Measurements from ENCODE around the gene OBSCN.
"Not testable (repeated sequence)": the region's sequence is repeated elsewhere in the genome, so short reads cannot be mapped to it uniquely, and the experiment has no call there.

Gene OBSCN

DNA sequence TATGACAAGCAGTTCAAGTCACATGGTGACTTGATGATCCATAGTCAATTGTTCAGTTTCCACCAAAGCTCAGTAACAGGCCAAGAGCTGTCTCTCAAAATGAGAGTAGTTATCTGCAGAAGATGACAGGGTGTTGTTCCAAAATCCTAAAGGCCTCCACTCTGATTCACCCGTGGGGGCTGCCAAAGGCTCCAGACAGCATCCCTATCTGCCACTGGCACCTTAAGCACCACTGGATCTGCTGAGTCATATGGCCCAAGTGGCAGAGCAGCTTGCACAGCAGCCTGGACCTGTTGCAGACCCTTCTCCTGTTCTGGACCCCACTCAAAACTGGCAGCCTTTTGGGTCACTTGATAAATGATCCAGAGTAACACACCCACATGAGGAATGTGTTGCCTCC lies 44.6 kb downstream of the OBSCN start:
- not testable (repeated sequence) for DNase-seq (ENCODE audit: low read depth in 2 of 3, low spot score in 1 of 3)

- no peak for DNase-seq (ENCODE audit: low read depth in 2 of 3, low spot score in 1 of 3)
These were observed 49.0 kb downstream of the OBSCN start for GRCh38 chr1:228256626-228257375.

DNA sequence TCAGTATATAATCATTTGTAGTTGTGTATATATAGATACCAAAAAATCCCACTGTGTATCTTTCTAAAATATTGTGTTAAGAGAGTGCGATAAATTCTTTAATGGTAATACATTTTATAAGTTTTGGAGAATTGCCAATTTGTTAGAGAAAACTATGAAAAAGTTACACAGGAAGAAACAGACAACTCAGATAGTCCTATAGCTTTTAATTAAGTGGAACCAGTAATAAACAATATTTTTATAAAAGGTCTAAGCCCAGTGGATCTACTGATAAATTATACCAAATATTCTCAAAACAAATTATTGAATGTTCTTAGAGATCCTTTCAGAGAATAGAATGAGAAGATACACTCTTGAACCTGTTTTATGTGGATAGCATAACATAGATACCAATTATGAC lies 50.6 kb downstream of the OBSCN start:
- DNase-seq (ENCODE audit: low read depth in 2 of 3, low spot score in 1 of 3) = no peak

- DNase-seq (ENCODE audit: low read depth in 2 of 3, low spot score in 1 of 3) = no peak
These were observed 51.6 kb downstream of the OBSCN start for GRCh38 chr1:228259368-228259894.

GRCh38 chr1:228259951-228260350 lies 52.1 kb downstream of the OBSCN start:
- no peak for DNase-seq (ENCODE audit: low read depth in 2 of 3, low spot score in 1 of 3)

- DNase-seq (ENCODE audit: low read depth in 2 of 3, low spot score in 1 of 3) = no peak
These were observed 53.9 kb downstream of the OBSCN start for GRCh38 chr1:228261706-228262105.

DNA sequence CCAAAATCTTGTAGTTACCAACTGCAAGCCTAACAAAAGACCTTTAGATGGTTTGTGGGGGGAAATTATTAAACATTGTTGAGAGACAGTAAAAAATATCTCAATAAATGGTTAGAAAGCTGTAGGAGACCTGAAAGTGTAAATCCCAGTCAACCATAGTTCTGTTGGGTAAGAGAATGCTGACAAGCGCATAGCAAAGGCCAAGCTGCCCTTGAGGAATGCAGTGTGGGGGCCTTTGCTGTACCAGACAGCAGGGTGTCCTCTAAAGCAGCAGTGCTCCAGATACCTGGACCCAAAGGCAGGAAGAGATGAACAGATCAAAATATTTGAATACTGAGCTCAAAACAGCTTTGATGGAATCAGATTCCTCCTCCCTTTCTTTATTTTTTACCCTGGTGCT lies 54.6 kb downstream of the OBSCN start:
- no peak for DNase-seq (ENCODE audit: low read depth in 2 of 3, low spot score in 1 of 3)

DNA sequence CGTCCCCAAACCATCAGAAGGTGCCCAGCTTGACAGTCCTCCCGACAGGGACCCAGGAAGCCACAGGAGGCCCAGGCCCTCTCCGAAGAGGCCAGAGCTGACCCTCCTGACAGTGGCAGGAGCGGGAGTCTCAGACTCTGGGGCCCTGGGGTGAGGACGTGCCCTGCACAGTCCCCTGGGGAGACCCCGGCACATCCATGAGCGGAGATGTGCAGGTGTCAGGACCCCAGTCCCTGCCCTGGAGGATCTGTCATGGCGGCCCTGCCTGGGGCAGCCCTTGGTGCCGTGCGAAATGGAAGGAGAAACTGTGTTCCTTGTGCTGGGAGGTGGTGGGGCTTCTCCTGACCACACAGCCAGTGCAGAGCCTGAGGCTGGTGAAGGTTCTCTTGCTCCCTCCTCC lies 55.8 kb downstream of the OBSCN start:
- no peak for DNase-seq (ENCODE audit: low read depth in 2 of 3, low spot score in 1 of 3)

GRCh38 chr1:228264090-228264829 lies 56.4 kb downstream of the OBSCN start:
- DNase-seq (ENCODE audit: low read depth in 2 of 3, low spot score in 1 of 3) = no peak

- no peak for DNase-seq (ENCODE audit: low read depth in 2 of 3, low spot score in 1 of 3)
These were observed 57.3 kb downstream of the OBSCN start for GRCh38 chr1:228265167-228265566.

DNA sequence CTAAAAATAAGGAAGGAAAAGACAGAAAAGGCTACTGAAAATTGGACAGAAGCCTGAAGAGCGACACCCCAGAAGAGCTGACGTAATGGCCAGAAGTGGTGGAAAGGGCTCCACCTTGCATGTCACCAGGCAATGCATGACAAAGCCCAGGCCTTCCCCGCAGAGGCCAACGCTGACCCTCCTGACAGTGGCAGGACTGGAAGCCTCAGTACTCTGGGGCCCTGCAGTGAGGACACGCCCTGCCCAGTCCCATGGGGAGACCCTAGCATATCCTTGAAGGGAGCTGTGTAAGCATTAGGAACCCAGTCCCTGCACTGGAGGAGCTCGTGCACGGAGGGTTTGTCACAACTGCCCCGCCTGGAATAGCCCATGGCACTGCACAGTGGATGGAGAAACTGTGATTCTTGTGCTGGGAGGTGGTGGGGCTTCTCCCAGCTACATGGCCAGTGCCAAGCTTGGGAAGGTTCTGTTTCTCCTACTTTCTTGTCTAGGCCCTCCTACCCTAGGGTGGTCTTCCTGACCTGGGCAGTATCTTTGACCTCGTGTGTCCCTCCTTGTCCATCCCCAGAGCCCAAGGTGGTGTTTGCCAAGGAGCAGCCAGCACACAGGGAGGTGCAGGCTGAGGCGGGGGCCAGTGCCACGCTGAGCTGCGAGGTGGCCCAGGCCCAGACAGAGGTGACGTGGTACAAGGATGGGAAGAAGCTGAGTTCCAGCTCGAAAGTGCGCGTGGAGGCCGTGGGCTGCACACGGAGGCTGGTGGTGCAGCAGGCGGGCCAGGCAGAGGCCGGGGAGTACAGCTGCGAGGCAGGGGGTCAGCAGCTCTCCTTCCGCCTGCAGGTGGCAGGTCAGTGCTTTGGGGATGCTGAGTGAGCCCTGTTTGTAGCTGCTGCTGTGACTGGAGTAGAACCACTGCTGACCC lies 60.4 kb downstream of the OBSCN start:
- DNase-seq (ENCODE audit: low read depth in 2 of 3, low spot score in 1 of 3) = no peak

- no peak for DNase-seq (ENCODE audit: low read depth in 2 of 3, low spot score in 1 of 3)
These were observed 61.0 kb downstream of the OBSCN start for GRCh38 chr1:228268881-228269265.

GRCh38 chr1:228269431-228269830 lies 61.6 kb downstream of the OBSCN start:
- not testable (repeated sequence) for DNase-seq (ENCODE audit: low read depth in 2 of 3, low spot score in 1 of 3)

GRCh38 chr1:228270032-228270431 lies 62.2 kb downstream of the OBSCN start:
- no peak for DNase-seq (ENCODE audit: low read depth in 2 of 3, low spot score in 1 of 3)

DNA sequence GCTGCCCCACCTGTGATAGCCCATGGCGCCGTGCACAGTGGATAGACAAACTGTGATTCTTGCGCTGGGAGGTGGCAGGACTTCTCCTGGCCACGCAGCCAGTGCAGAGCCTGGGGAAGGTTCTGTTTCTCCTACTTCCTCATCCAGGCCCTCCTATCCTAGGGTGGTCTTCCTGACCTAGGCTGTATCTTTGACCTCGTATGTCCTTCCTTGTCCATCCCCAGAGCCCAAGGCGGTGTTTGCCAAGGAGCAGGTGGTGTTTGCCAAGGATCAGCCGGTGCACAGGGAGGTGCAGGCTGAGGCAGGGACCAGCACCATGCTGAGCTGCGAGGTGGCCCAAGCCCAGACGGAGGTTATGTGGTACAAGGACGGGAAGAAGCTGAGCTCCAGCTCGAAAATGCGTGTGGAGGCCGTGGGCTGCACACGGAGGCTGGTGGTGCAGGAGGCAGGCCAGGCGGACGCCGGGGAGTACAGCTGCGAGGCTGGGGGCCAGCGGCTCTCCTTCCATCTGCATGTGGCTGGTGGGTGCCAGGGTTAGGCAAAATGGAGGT lies 63.9 kb downstream of the OBSCN start:
- DNase-seq (ENCODE audit: low read depth in 2 of 3, low spot score in 1 of 3) = no peak

DNA sequence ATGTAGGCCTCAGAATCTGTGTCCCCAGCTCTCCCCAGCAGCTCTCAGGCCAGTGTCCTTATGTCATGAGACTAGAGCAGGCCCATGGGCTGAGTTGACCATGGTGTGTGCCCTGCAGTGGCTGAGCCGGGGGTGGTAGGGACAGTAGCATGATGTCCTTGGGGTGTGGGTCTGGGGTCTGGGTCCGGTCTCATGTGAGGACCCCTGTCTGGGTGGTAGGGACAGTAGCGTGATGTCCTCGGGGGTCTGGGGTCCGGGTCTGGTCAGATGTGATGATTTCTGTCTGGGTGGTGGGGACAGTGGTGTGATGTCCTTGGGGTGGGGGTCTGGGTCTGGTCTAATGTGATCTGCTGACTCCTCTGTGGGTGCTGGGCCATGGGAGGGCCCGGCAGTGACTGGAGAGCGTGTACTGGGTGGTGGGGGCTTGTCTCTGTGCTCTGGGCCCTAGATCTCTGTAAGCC lies 64.5 kb downstream of the OBSCN start:
- DNase-seq (ENCODE audit: low read depth in 2 of 3, low spot score in 1 of 3) = no peak

GRCh38 chr1:228272831-228273571 lies 65.2 kb downstream of the OBSCN start:
- no peak for DNase-seq (ENCODE audit: low read depth in 2 of 3, low spot score in 1 of 3)

- no peak for DNase-seq (ENCODE audit: low read depth in 2 of 3, low spot score in 1 of 3)
These were observed 66.0 kb downstream of the OBSCN start for GRCh38 chr1:228273720-228274451.

GRCh38 chr1:228274452-228275178 lies 66.8 kb downstream of the OBSCN start:
- DNase-seq (ENCODE audit: low read depth in 2 of 3, low spot score in 1 of 3) = no peak

Data from stimulated activated CD4-positive, alpha-beta T cell treated with anti-CD3 and anti-CD28 coated beads, Interleukin-12 subunit alpha, Interleukin-12 subunit beta, amount 100 ng/mL, for 48 hours (primary cell).